HEK293 (cell line): ENCODE data around the gene CD86.

Source experiments
- CTCF ChIA-PET: fragments of 350-600 bp; formaldehyde crosslinking; extraction: SDS; loops from one replicate; lab custom pipeline; 2021; ENCODE audit warnings: antibody characterized with exemption; lab: Yijun Ruan, JAX
- POLR2A ChIA-PET: fragments of 300-600 bp; formaldehyde crosslinking; extraction: SDS; loops from one replicate; lab custom pipeline; 2020; ENCODE audit warnings: antibody characterized with exemption, inconsistent platforms; lab: Yijun Ruan, JAX
- H3K27ac ChIP-seq: fragments of 200-500 bp; sonication (Bioruptor generic); 2 replicates; pipeline ENCODE4 v1.5.1; 2014; ENCODE audit warnings: low read depth, low read length, control low read depth, inconsistent platforms; ENCODE audit errors: extremely low read depth
- H3K36me3 ChIP-seq, 2 experiments: fragments of 200-500 bp in 1 of 2; sonication (Bioruptor generic) in 1 of 2; 1 replicate in 1 of 2; 2 replicates in 1 of 2; pipeline ENCODE4 v1.5.1; 2014 to 2017; ENCODE audit warnings: inconsistent platforms in 2 of 2, low read length in 2 of 2; ENCODE audit not compliant: control insufficient read depth in 2 of 2, insufficient read depth in 1 of 2
- H3K4me1 ChIP-seq: fragments of 200-500 bp; sonication (Bioruptor generic); 2 replicates; pipeline ENCODE4 v1.5.1; 2014; ENCODE audit warnings: mild to moderate bottlenecking, low read length, inconsistent platforms; ENCODE audit not compliant: control insufficient read depth, insufficient read depth
- H3K4me3 ChIP-seq: 2 replicates; pipeline ENCODE4 v1.5.1; 2011; ENCODE audit warnings: low read depth, mild to moderate bottlenecking, control low read depth, low read length, moderate library complexity
- H3K9me3 ChIP-seq: fragments of 200-500 bp; sonication (Bioruptor generic); 2 replicates; pipeline ENCODE4 v1.5.1; 2014; ENCODE audit warnings: low read depth, low read length, inconsistent platforms; ENCODE audit not compliant: control insufficient read depth, insufficient read depth
- BCL11B ChIP-seq: fragments of 450-650 bp; formaldehyde crosslinking; IDR thresholded peaks from 2 replicates; pipeline ENCODE4 v1.5.1; 2016; ENCODE audit warnings: low read depth, missing biosample characterization, missing genetic modification characterization
- GLIS1 ChIP-seq: fragments of 450-650 bp; formaldehyde crosslinking; IDR thresholded peaks from 2 replicates; pipeline ENCODE4 v1.5.1; 2016; ENCODE audit warnings: missing biosample characterization, missing genetic modification characterization
- GLIS2 ChIP-seq: fragments of 450-650 bp; formaldehyde crosslinking; IDR thresholded peaks from 2 replicates; pipeline ENCODE4 v1.5.1; 2016; ENCODE audit warnings: missing biosample characterization, missing genetic modification characterization
- HOXA7 ChIP-seq: sonication (generic); formaldehyde crosslinking; IDR thresholded peaks from 2 replicates; pipeline ENCODE4 v1.8.1; 2022; ENCODE audit warnings: missing genetic modification reagents, borderline replicate concordance
- KLF1 ChIP-seq: fragments of 450-650 bp; formaldehyde crosslinking; IDR thresholded peaks from 2 replicates; pipeline ENCODE4 v1.5.1; 2016; ENCODE audit warnings: missing biosample characterization, missing genetic modification characterization
- MEIS1 ChIP-seq: sonication (generic); formaldehyde crosslinking; IDR thresholded peaks from 2 replicates; pipeline ENCODE4 v1.8.1; 2022; ENCODE audit warnings: missing genetic modification reagents, mild to moderate bottlenecking, borderline replicate concordance
- OVOL3 ChIP-seq: fragments of 450-650 bp; formaldehyde crosslinking; IDR thresholded peaks from 2 replicates; pipeline ENCODE4 v1.5.1; 2016; ENCODE audit warnings: missing biosample characterization, missing genetic modification characterization
- SCRT2 ChIP-seq: fragments of 450-650 bp; formaldehyde crosslinking; IDR thresholded peaks from 2 replicates; pipeline ENCODE4 v1.5.1; 2016; ENCODE audit warnings: missing biosample characterization, missing genetic modification characterization
- ZNF223 ChIP-seq: fragments of 450-650 bp; formaldehyde crosslinking; IDR thresholded peaks from 2 replicates; pipeline ENCODE4 v1.5.1; 2016; ENCODE audit warnings: missing biosample characterization, missing genetic modification characterization
- ZNF266 ChIP-seq: fragments of 450-650 bp; formaldehyde crosslinking; IDR thresholded peaks from 2 replicates; pipeline ENCODE4 v1.5.1; 2016; ENCODE audit warnings: missing biosample characterization, missing genetic modification characterization, low read depth
- ZNF341 ChIP-seq: fragments of 450-650 bp; formaldehyde crosslinking; IDR thresholded peaks from 2 replicates; pipeline ENCODE4; 2016; ENCODE audit warnings: low read depth, missing biosample characterization, missing genetic modification characterization
- ZNF391 ChIP-seq: fragments of 450-650 bp; formaldehyde crosslinking; IDR thresholded peaks from 2 replicates; pipeline ENCODE4 v1.5.1; 2016; ENCODE audit warnings: low read depth, missing biosample characterization, missing genetic modification characterization, borderline replicate concordance
- ZNF426 ChIP-seq: fragments of 450-650 bp; formaldehyde crosslinking; IDR thresholded peaks from 2 replicates; pipeline ENCODE4 v1.5.1; 2017; ENCODE audit warnings: missing biosample characterization, missing genetic modification characterization, mild to moderate bottlenecking, inconsistent platforms, moderate library complexity
- ZNF433 ChIP-seq: fragments of 450-650 bp; formaldehyde crosslinking; IDR thresholded peaks from 2 replicates; pipeline ENCODE4 v1.5.1; 2016; ENCODE audit warnings: missing biosample characterization, missing genetic modification characterization, low read depth
- ZNF473 ChIP-seq: fragments of 450-650 bp; formaldehyde crosslinking; IDR thresholded peaks from 2 replicates; pipeline ENCODE4 v1.5.1; 2017; ENCODE audit warnings: missing biosample characterization, missing genetic modification characterization
- ZNF501 ChIP-seq: fragments of 450-650 bp; formaldehyde crosslinking; IDR thresholded peaks from 2 replicates; pipeline ENCODE4 v1.5.1; 2016; ENCODE audit warnings: missing biosample characterization, missing genetic modification characterization
- ZNF514 ChIP-seq: fragments of 450-650 bp; formaldehyde crosslinking; IDR thresholded peaks from 2 replicates; pipeline ENCODE4 v1.5.1; 2016; ENCODE audit warnings: missing biosample characterization, missing genetic modification characterization
- ZNF529 ChIP-seq: fragments of 450-650 bp; formaldehyde crosslinking; IDR thresholded peaks from 2 replicates; pipeline ENCODE4 v1.5.1; 2017; ENCODE audit warnings: missing genetic modification characterization, missing biosample characterization; ENCODE audit not compliant: insufficient replicate concordance
- ZNF544 ChIP-seq: fragments of 450-650 bp; formaldehyde crosslinking; IDR thresholded peaks from 2 replicates; pipeline ENCODE4 v1.5.0; 2017; ENCODE audit warnings: missing biosample characterization, missing genetic modification characterization
- ZNF549 ChIP-seq: fragments of 450-650 bp; IDR thresholded peaks from 2 replicates; pipeline ENCODE4 v1.5.1; 2018; ENCODE audit warnings: missing biosample characterization, missing genetic modification characterization, mild to moderate bottlenecking, inconsistent platforms, moderate library complexity
- ZNF560 ChIP-seq: fragments of 450-650 bp; formaldehyde crosslinking; IDR thresholded peaks from 2 replicates; pipeline ENCODE4 v1.5.1; 2017; ENCODE audit warnings: missing biosample characterization, missing genetic modification characterization, borderline replicate concordance
- ZNF561 ChIP-seq: fragments of 450-650 bp; IDR thresholded peaks from 2 replicates; pipeline ENCODE4 v1.5.1; 2018; ENCODE audit warnings: missing biosample characterization, missing genetic modification characterization, borderline replicate concordance
- ZNF571 ChIP-seq: fragments of 450-650 bp; formaldehyde crosslinking; IDR thresholded peaks from 2 replicates; pipeline ENCODE4 v1.5.0; 2017; ENCODE audit warnings: missing biosample characterization, missing genetic modification characterization
- ZNF585B ChIP-seq: fragments of 450-650 bp; formaldehyde crosslinking; IDR thresholded peaks from 2 replicates; pipeline ENCODE4 v1.5.1; 2016; ENCODE audit warnings: missing biosample characterization, missing genetic modification characterization
- ZNF623 ChIP-seq: fragments of 450-650 bp; formaldehyde crosslinking; IDR thresholded peaks from 2 replicates; pipeline ENCODE4 v1.5.1; 2016; ENCODE audit warnings: missing biosample characterization, missing genetic modification characterization
- ZNF624 ChIP-seq: fragments of 450-650 bp; formaldehyde crosslinking; IDR thresholded peaks from 2 replicates; pipeline ENCODE4 v1.5.1; 2017; ENCODE audit warnings: missing biosample characterization, missing genetic modification characterization
- ZNF654 ChIP-seq: fragments of 450-650 bp; formaldehyde crosslinking; IDR thresholded peaks from 2 replicates; pipeline ENCODE4 v1.5.1; 2016; ENCODE audit warnings: low read depth, missing biosample characterization, missing genetic modification characterization
- ZSCAN16 ChIP-seq: fragments of 450-650 bp; formaldehyde crosslinking; IDR thresholded peaks from 2 replicates; pipeline ENCODE4 v1.5.1; 2016; ENCODE audit warnings: missing biosample characterization, missing genetic modification characterization
- TF ChIP-seq, protein P1 (sequence below): fragments of 450-650 bp; formaldehyde crosslinking; IDR thresholded peaks from 2 replicates; pipeline ENCODE4 v1.5.1; 2016; ENCODE audit warnings: missing biosample characterization, missing genetic modification characterization
- TF ChIP-seq, protein P2 (sequence below): fragments of 450-650 bp; formaldehyde crosslinking; IDR thresholded peaks from 2 replicates; pipeline ENCODE4 v1.5.1; 2016; ENCODE audit warnings: missing biosample characterization, missing genetic modification characterization

The CD86 gene

DNA sequence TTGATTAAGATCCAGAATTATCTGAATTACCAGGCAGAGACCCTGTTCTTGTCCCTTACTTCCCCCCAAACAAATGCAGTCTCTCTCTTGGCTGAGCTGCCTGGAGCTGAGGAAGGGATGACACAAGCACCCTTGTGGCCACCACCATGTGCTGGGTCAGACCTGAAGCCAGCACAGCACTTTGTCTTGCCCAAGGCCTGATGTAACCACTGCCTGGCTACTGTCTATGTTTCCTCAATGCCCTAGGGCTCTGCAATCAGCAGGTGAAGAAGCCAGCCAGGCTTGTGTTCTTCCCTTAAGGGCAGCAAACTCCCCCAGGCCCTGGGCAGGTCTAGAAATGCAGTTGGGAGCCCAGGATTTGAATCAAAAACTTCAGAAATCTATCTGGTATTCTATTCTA is 112.5 kb downstream of the CD86 start:
- H3K4me1 ChIP-seq = no peaks in the 10 kb centered on the region
- no peaks in the 10 kb centered on the region for H3K36me3 ChIP-seq
- ChIA-PET CTCF (no interaction called here), POLR2A (no interaction called here)
- TF ChIP-seq ZSCAN16 (tag by site-specific recombination) (no peak), ZNF433 (tag by site-specific recombination) (no peak), ZNF544 (tag by site-specific recombination) (no peak), ZNF529 (tag by site-specific recombination) (no peak), ZNF223 (no peak), ZNF654 (tag by site-specific recombination) (no peak), KLF1 (tag by site-specific recombination) (no peak), ZNF501 (no peak), SCRT2 (tag by site-specific recombination) (no peak), ZNF266 (no peak), ZNF549 (tag by site-specific recombination) (no peak)
- no peaks in the 10 kb centered on the region for H3K9me3 ChIP-seq
- no peak overlapping the region for H3K27ac ChIP-seq
- H3K4me3 ChIP-seq = no peak overlapping the region

DNA sequence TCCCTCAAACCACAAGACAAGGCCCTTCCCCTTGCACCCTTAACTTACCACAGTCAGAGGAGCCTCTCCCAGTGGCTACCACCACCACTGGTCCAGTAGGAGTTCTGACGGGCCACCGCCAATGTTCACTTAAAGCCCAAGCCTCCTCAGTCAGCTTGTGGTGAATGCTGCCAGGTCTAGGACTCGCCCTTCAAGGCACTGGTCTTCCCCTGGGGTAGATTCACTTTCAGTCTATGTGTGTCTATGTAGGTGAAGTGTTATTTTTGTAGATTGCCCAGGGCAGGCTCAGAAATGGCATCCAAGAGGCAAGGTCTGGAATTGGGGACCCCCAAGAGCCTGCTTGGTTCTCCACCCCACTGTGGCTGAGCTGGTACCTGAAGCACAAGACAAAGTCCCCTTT is 112.9 kb downstream of the CD86 start:
- Histone ChIP-seq H3K36me3 (no peaks in the 10 kb centered on the region), H3K9me3 (no peaks in the 10 kb centered on the region), H3K4me3 (no peak overlapping the region), H3K27ac (no peak overlapping the region), H3K4me1 (no peaks in the 10 kb centered on the region)
- CTCF ChIA-PET = no interaction called here
- POLR2A ChIA-PET = no interaction called here
- TF ChIP-seq GLIS2 (no peak), ZNF585B (tag by site-specific recombination) (no peak), ZNF514 (tag by site-specific recombination) (no peak), ZNF560 (tag by site-specific recombination) (no peak), ZNF341 (no peak), MEIS1 (no peak), GLIS1 (tag by site-specific recombination) (no peak), ZNF473 (tag by site-specific recombination) (no peak), ZNF624 (tag by site-specific recombination) (no peak), HOXA7 (CRISPR knock-in tag) (no peak), ZNF561 (tag by site-specific recombination) (no peak), OVOL3 (tag by site-specific recombination) (no peak), ZNF623 (tag by site-specific recombination) (no peak), ZNF571 (tag by site-specific recombination) (no peak), BCL11B (tag by site-specific recombination) (no peak), ZNF426 (tag by site-specific recombination) (no peak), ZNF391 (tag by site-specific recombination) (no peak)
- TF ChIP-seq, protein P1, sequence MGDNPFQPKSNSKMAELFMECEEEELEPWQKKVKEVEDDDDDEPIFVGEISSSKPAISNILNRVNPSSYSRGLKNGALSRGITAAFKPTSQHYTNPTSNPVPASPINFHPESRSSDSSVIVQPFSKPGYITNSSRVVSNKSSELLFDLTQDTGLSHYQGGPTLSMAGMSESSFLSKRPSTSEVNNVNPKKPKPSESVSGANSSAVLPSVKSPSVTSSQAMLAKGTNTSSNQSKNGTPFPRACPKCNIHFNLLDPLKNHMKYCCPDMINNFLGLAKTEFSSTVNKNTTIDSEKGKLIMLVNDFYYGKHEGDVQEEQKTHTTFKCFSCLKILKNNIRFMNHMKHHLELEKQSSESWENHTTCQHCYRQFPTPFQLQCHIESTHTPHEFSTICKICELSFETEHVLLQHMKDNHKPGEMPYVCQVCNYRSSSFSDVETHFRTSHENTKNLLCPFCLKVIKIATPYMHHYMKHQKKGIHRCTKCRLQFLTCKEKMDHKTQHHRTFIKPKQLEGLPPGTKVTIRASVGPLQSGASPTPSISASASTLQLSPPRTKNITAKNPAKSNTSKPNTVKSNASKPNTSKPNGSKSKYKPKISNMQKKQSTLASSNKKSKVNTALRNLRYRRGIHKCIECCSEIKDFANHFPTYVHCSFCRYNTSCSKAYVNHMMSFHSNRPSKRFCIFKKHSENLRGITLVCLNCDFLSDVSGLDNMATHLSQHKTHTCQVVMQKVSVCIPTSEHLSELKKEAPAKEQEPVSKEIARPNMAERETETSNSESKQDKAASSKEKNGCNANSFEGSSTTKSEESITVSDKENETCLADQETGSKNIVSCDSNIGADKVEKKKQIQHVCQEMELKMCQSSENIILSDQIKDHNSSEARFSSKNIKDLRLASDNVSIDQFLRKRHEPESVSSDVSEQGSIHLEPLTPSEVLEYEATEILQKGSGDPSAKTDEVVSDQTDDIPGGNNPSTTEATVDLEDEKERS (tag by site-specific recombination) = no peak
- TF ChIP-seq, protein P2, sequence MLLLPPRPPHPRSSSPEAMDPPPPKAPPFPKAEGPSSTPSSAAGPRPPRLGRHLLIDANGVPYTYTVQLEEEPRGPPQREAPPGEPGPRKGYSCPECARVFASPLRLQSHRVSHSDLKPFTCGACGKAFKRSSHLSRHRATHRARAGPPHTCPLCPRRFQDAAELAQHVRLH (tag by site-specific recombination) = no peak
